Keratinocyte (primary cell): ENCODE results near the gene CYP27B1.

Experiments
- EZH2 ChIP-seq: IDR thresholded peaks from one replicate; pipeline ENCODE4 v1.6.1; 2012; ENCODE audit warnings: inconsistent platforms, mild to moderate bottlenecking, low read length, moderate library complexity
- TF ChIP-seq, protein P1 (sequence below), 3 experiments: IDR thresholded peaks in 1 of 3; conservative IDR thresholded peaks in 1 of 3; optimal IDR thresholded peaks in 1 of 3; 2 replicates in 2 of 3; 3 replicates in 1 of 3; pipeline versions ENCODE3 to v1.5.1; 2011; ENCODE audit warnings: low read length in 3 of 3, mild to moderate bottlenecking in 3 of 3, moderate library complexity in 2 of 3, control low read depth in 1 of 3, inconsistent platforms in 1 of 3; ENCODE audit not compliant: insufficient read depth in 2 of 3; ENCODE audit errors: extremely low read depth in 1 of 3

GRCh38 chr12:57755454-57756372 lies 11.2 kb downstream of the CYP27B1 start:
- TF ChIP-seq, protein P1, sequence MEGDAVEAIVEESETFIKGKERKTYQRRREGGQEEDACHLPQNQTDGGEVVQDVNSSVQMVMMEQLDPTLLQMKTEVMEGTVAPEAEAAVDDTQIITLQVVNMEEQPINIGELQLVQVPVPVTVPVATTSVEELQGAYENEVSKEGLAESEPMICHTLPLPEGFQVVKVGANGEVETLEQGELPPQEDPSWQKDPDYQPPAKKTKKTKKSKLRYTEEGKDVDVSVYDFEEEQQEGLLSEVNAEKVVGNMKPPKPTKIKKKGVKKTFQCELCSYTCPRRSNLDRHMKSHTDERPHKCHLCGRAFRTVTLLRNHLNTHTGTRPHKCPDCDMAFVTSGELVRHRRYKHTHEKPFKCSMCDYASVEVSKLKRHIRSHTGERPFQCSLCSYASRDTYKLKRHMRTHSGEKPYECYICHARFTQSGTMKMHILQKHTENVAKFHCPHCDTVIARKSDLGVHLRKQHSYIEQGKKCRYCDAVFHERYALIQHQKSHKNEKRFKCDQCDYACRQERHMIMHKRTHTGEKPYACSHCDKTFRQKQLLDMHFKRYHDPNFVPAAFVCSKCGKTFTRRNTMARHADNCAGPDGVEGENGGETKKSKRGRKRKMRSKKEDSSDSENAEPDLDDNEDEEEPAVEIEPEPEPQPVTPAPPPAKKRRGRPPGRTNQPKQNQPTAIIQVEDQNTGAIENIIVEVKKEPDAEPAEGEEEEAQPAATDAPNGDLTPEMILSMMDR (optimal IDR thresholded peaks at IDR 0.05 in 1 of 3, IDR thresholded peaks at IDR 0.05 in 1 of 3, conservative IDR thresholded peaks at IDR 0.05 in 1 of 3; ENCODE audit: extremely low read depth in 1 of 3, insufficient read depth in 2 of 3, low read length in 3 of 3) = no peak
- TF ChIP-seq EZH2 = no peak
